T-helper 1 cell treated with Interleukin-12 subunit alpha and Interleukin-12 subunit beta and Interleukin-4 antibody, amounts not matched to agents 30 μg/mL and 1 μg/mL, for 36 hours (primary cell): ENCODE measurements around the gene TUBA3D.
"Not testable (repeated sequence)": the region's sequence is repeated elsewhere in the genome, so short reads cannot be mapped to it uniquely, and the experiment has no call there.

ENCODE experiments used
- H3K27ac Mint-ChIP-seq: one replicate; pipeline ENCODE4 v1.8.0; 2021; ENCODE audit warnings: mild to moderate bottlenecking, mixed read lengths
- H3K27me3 Mint-ChIP-seq: one replicate; pipeline ENCODE4 v1.8.0; 2021; ENCODE audit warnings: low read depth, mixed read lengths
- H3K36me3 Mint-ChIP-seq: one replicate; pipeline ENCODE4 v1.8.0; 2021; ENCODE audit warnings: low read depth, mixed read lengths
- H3K4me1 Mint-ChIP-seq: one replicate; pipeline ENCODE4 v1.8.0; 2021; ENCODE audit warnings: low read depth, mixed read lengths
- H3K4me3 Mint-ChIP-seq: one replicate; pipeline ENCODE4 v1.8.0; 2021; ENCODE audit warnings: mild to moderate bottlenecking, moderate library complexity, mixed read lengths
- H3K9me3 Mint-ChIP-seq: one replicate; pipeline ENCODE4 v1.8.0; 2021; ENCODE audit warnings: mixed read lengths

TUBA3D gene

DNA sequence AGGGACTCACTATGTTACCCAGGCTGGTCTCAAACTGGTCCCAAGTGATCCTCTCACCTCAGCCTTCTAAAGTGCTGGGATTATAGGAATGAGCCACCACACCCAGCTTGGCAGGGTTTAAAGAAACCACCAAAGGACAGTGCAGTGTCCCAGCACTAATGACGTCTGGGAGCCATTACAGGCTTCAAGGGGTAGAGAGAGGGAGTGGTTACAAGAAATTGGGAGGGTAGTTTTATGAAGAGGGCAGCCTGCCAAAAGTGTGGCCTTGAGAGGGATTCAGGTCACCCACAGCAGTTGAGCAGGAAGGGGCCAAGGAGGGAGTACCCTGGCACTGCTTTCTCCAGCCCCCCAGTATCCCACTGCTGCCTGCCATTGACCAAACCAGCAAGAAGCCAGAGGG lies 1.3 kb downstream of the TUBA3D start:
- H3K9me3 Mint-ChIP-seq, H3K27ac Mint-ChIP-seq, H3K36me3 Mint-ChIP-seq, H3K4me3 Mint-ChIP-seq, H3K4me1 Mint-ChIP-seq, H3K27me3 Mint-ChIP-seq: not testable (repeated sequence)

DNA sequence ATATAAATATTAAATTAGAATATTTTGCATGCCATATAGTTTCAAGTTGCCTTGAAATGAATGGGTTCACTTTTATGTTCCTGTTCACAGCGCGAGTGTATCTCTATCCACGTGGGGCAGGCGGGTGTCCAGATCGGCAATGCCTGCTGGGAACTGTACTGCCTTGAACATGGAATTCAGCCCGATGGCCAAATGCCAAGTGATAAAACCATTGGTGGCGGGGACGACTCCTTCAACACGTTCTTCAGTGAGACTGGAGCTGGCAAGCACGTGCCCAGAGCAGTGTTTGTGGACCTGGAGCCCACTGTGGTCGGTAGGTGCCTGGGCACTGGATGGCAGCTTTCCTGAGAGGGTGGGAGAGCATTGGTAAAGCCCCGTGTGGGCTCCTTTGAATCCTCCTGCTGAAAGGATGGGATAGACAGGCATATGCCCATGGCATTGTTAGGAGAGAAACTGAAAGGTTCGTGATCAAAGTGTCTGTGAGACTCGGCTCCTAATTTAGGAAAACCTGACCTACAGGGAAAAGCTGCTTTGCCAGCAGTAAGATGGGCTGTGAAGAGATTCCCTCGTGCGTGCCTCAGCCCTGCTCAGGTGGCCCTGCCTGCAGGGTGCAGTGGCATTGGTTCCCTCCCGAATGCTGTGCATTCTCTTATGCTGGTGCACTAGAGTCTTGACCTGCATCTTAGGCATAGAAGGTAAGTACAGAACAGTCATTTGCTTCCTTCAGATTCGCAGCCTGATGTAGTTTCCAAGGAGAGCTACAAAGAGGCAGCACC lies 2.3 kb downstream of the TUBA3D start:
- not testable (repeated sequence) for H3K4me1 Mint-ChIP-seq, H3K27me3 Mint-ChIP-seq, H3K27ac Mint-ChIP-seq, H3K36me3 Mint-ChIP-seq, H3K9me3 Mint-ChIP-seq, H3K4me3 Mint-ChIP-seq

DNA sequence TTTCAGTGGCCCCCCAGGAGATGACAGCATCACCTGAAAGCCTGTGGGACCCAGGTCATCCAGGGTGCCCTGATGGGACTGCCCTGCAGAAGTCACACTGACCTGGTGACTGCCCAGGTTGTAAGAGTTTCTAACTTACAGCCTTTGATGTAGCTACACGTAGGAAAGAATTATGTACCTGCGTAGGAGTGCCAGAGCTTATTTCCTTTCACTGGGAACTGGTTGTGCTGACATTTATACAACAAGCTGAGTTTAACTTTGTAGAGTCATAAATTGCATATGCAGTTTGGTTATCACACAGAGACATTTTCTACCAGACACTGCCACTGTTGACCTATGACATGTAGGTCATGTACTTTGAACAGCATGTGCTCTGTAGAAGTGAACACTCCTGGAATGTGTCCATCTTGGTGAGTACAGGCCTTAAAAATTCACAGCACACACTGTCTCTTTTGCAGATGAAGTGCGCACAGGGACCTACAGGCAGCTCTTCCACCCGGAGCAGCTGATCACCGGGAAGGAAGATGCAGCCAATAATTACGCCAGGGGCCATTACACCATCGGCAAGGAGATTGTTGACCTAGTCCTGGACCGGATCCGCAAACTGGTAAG lies 3.0 kb downstream of the TUBA3D start:
- not testable (repeated sequence) for H3K4me1 Mint-ChIP-seq, H3K9me3 Mint-ChIP-seq, H3K4me3 Mint-ChIP-seq, H3K27ac Mint-ChIP-seq, H3K36me3 Mint-ChIP-seq, H3K27me3 Mint-ChIP-seq

DNA sequence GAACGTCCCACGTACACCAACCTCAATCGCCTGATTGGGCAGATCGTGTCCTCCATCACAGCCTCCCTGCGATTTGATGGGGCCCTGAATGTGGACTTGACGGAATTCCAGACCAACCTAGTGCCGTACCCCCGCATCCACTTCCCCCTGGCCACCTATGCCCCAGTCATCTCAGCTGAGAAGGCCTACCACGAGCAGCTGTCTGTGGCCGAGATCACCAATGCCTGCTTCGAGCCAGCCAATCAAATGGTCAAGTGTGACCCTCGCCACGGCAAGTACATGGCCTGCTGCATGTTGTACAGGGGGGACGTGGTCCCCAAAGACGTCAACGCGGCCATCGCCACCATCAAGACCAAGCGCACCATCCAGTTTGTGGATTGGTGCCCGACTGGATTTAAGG lies 4.4 kb downstream of the TUBA3D start:
- H3K4me3 Mint-ChIP-seq, H3K4me1 Mint-ChIP-seq, H3K9me3 Mint-ChIP-seq, H3K27ac Mint-ChIP-seq, H3K27me3 Mint-ChIP-seq, H3K36me3 Mint-ChIP-seq: not testable (repeated sequence)

DNA sequence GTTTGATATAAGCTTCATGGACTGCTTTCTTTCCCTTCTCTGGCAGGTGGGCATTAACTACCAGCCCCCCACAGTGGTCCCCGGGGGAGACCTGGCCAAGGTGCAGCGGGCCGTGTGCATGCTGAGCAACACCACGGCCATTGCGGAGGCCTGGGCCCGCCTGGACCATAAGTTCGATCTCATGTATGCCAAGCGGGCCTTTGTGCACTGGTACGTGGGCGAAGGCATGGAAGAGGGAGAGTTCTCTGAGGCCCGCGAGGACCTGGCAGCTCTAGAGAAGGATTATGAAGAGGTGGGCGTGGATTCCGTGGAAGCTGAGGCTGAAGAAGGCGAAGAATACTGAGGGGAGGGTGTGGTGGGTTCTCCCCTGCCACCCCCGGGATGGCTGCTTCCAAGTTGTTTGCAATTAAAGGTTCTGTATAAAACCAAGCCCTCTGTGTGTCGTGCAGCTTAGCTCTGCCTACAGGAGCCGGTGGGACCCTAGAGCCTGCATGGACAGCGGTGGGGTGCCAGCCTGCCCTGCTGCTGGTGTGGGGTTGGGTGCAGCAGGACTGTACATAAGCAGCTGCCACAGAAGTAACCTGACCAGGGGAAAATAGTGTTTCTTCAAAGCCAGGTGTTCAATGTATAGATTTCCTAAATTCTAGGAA lies 6.7 kb downstream of the TUBA3D start:
- not testable (repeated sequence) for H3K4me3 Mint-ChIP-seq, H3K4me1 Mint-ChIP-seq, H3K9me3 Mint-ChIP-seq, H3K36me3 Mint-ChIP-seq, H3K27me3 Mint-ChIP-seq, H3K27ac Mint-ChIP-seq

DNA sequence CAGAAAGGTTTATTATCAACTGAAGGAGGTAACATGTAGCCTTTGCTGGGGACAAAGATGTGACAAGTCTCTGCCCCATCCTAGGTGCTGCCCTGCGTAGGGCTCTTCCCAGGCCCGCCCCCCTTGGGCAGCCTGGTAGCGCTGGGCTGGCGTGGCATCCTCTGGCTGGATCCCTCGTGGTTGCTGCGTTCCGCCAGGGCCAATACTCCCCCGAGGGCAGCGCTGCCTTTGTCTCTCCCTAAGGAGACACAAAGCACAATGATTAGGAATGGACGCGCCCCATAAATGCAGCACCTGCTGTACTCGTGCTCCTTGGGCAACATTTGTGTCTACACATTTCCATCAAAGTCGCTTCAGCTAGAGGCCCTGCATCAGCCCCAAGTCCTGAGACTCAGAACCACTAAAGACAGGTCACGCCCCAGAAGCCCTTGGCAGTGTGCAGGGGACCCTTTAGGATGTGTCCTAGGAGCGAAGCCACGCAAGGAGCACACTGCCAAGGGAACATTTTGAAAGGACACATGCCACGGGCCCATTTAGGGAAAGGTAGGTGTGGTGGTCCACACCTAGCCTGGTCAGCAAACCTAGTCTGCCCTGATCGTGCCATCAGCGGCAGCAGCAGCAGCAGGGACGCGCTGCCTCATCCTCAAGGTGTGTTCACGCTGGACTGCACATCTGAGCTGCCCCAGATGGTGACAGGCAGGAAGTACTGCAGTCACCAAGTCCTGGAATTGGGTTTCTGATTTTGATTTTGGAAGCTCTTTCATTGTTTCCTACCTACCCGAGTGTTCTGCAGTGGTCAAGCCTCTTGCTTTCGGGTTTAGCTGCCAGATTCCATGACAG lies 8.3 kb downstream of the TUBA3D start:
- not testable (repeated sequence) for H3K36me3 Mint-ChIP-seq, H3K4me1 Mint-ChIP-seq, H3K27ac Mint-ChIP-seq, H3K27me3 Mint-ChIP-seq, H3K9me3 Mint-ChIP-seq, H3K4me3 Mint-ChIP-seq

DNA sequence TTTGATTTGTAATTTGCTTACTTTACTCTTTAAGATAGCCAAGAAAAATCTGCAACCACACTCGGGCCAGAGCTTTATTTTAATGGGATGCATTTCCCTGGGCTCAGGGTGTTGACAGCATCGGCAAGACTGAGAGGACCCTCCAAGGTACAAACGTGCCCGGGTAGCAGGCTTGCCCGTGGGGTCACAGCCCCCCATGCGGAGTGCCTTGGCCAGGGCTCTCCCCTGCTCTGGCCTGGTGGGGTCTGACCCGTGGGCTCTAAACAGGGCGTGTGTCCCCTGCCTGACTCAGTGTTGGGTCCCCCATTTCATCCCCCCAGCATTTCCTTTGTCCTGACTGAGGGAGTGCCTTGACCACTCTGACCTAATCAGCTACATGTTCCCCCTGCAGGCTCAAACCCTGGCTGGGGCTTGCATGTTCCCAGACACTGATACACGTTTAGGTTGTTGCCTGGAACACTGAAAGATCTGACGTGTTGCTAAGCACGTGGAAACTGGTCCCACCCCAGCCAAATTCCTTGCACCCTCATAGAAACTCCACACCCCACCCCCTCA lies 9.1 kb downstream of the TUBA3D start:
- H3K36me3 Mint-ChIP-seq, H3K27ac Mint-ChIP-seq, H3K4me1 Mint-ChIP-seq, H3K4me3 Mint-ChIP-seq, H3K27me3 Mint-ChIP-seq, H3K9me3 Mint-ChIP-seq: not testable (repeated sequence)

DNA sequence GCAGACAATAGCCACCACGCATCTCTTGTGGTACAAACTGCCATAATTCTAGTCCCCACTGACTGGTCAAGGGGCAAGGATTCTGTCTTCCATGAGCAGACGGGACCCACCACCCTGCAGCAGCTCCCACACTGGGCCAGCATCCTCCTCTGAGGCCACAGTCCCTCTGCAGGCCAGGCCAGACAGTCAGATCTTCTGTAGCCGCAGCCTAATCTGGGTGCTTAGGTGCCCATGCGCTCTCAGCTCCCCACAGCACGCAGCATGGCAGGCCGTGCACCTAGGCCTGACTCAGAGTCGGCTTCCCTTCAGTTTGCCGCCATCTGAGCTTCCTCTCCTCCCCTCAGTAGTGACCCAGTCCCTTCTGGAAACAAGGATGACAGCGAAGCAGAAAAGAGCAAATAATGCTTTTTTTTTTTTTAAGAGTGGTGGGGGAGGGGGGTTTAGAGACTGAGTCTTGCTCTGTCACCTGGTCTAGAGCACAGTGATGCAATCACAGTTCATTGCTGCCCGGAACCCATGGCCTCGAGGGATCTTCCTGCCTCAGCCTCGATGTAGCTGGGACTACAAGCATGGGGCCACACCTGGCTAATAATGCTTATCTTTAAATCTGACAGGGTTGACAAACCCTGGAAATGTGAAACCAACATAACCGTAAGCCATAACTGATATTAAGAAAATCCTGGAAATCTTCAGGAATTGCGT lies 10.4 kb downstream of the TUBA3D start:
- H3K36me3 Mint-ChIP-seq, result peaks cover 16% of the 10 kb centered on the region
- not testable (repeated sequence) for H3K4me1 Mint-ChIP-seq, H3K4me3 Mint-ChIP-seq, H3K27ac Mint-ChIP-seq, H3K9me3 Mint-ChIP-seq, H3K27me3 Mint-ChIP-seq

DNA sequence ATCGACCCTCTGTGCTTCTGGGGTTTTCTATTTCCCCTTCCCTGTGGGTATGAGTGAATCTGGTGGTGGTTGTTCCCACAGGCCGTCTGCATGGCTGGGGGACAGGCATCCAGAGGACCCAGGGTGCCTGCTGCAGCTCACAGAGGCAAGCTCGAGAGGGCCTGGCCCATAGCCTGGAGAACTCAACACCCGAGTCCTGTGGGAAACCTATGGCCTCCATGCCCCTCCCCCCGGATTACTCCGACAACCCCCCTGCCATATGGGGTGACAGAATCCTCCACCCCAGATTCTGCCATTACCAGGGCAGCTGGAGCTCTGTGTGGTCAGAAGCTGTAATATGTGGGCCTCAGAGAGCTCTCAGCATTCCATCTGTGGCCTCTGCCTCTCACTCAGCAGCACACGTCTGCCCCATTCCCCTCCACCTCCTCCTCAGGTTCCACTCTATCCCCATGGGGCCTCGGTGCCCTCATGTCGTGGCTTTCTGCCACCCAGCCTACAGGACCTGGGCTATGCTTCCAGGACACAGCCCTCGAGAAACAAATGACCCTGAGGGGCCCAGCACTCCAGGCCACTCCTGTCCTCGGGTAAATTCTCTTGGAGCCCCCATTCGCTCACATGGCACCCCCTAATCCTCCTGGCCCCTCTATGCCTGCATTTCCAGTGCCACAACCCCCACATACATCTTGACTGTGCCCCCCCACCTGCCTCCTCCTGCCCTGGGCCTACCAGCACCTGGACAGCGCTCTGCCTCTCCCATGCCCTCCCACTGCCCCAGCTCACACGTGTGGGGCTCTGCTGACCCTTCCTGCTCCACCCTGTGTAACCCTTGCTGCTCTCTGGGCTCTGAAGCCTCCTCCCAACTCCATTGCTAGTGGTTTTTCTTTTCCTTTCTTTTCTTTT lies 12.6 kb downstream of the TUBA3D start:
- peaks cover 17% of the 10 kb centered on the region for H3K36me3 Mint-ChIP-seq
- no peak overlapping the region for H3K4me3 Mint-ChIP-seq

DNA sequence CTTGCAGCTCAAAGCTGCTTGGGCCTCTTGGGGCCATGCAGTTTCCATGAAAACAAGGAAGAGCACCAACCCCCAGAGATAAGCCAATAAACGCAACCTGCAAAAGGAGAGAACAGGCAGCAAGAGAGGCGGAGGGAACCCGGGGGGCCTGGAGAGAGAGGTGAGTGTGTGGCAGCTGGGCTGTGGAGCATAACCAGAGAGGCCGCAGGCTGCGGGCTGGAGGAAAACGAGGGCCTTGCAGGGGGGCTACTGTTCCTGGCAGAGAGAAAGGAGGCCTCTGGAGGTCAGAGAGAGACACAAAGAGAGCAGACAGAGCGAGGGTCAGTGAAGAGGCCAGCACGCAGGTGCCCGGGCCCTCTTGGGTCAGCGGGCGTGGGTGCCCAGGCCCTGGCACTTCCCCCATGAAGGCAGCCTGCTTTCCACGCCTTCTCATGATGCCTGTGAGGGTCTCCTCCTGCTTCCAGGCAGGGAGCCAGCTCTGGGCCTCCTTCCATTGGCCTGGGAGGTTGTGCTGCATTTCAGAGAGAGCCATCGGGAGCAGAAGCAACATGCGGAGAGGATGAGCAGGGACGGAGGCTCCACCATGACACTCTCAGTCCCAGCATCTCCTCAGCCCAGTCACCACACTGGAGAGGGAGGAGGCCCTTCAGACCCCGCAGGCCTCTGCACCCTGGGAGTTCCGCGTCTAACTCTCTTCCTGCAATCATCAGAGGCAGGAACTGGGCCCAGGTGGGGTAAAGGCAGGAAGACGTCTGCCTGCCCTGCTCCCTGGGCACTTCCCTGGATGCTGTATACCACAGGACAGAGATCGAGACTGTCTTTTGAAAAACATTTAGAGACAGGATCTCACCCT lies 14.9 kb downstream of the TUBA3D start:
- Mint-ChIP-seq H3K4me1 (peaks cover 13% of the 10 kb centered on the region), H3K36me3 (peaks cover 17% of the 10 kb centered on the region), H3K27ac (peak overlapping the region; percentile 88), H3K4me3 (peak overlapping the region; percentile 88)
- H3K9me3 Mint-ChIP-seq, H3K27me3 Mint-ChIP-seq: not testable (repeated sequence)

More for the DNA sequence above, 12.6 kb downstream of the TUBA3D start:
- no peaks in the 10 kb centered on the region for H3K9me3 Mint-ChIP-seq
- H3K4me1 Mint-ChIP-seq, result peaks cover 4% of the 10 kb centered on the region
- H3K27ac Mint-ChIP-seq, result no peak overlapping the region
- H3K27me3 Mint-ChIP-seq, result no peaks in the 10 kb centered on the region

DNA sequence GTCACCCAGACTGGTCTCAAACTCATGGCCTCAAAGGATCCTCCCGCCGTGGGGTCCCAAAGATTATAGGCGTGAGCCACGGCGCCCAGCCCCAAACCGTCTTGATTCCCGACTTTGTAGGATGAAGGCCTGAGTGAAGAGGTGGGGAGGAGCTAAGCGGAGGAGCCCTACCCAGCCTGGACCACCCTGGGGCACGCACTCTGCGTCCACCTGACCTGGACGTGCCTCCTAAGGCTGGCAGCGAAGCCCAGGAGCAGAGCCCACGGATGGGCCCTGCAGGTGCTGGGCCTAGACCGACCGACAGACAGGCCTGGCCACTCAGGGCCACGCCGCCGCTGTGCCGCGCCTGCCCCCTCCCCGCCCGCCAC lies 15.5 kb downstream of the TUBA3D start:
- Mint-ChIP-seq H3K36me3 (peaks cover 17% of the 10 kb centered on the region), H3K4me3 (peak overlapping the region; percentile 88), H3K4me1 (peaks cover 14% of the 10 kb centered on the region), H3K27ac (peak overlapping the region; percentile 88)
- H3K27me3 Mint-ChIP-seq, H3K9me3 Mint-ChIP-seq: not testable (repeated sequence)

DNA sequence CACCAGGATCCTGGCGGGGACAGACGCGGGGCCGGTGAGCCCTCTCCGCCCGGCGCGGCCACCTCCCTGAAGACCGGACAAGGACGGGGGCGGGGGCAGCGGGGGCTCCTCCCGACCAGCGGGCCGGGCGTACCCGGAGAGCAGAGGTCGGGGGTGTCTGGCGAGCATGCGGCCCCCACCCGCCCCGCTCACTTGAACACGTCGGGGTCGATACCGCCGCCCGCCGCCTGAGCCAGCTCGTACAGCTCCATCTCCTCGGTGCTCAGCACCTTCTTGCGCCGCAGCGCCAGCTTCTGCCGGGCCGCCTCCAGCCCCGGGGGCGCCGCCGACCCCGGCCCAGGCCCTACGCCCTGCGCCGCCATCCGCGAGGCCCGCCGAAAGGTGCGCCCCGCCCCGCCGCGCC lies 16.1 kb downstream of the TUBA3D start, which contains the start of gene MZT2A:
TSS of gene MZT2A (minus strand) at position 383 of the 403 bp plus-strand sequence. CDS start at position 362, 21 bp downstream.
- peaks cover 17% of the 10 kb centered on the region for H3K36me3 Mint-ChIP-seq
- H3K27ac Mint-ChIP-seq, result peak within 1 kb of the TSS; percentile 99
- H3K4me3 Mint-ChIP-seq, result peak within 1 kb of the TSS; percentile 99
- H3K4me1 Mint-ChIP-seq, result peaks cover 14% of the 10 kb centered on the region
- not testable (repeated sequence) for H3K9me3 Mint-ChIP-seq, H3K27me3 Mint-ChIP-seq
